Skeletal muscle satellite cell (primary cell): ENCODE data around the gene CDK19. TPM values are rescaled to one million over a fixed set of nuclear protein-coding genes. Genes with fewer than 3 reads are reported as not detected.
A peak's percentile ranks its signal among the peaks of the same experiment; 100 is the strongest.

ENCODE experiments used
- H3K27me3 ChIP-seq: 2 replicates; pipeline ENCODE4 v1.7.0; 2013; ENCODE audit warnings: low read length; ENCODE audit not compliant: control insufficient read depth, insufficient read depth
- H3K36me3 ChIP-seq: 2 replicates; pipeline ENCODE4 v1.7.0; 2013; ENCODE audit warnings: mild to moderate bottlenecking, control low read depth, low read length; ENCODE audit not compliant: insufficient read depth
- H3K4me1 ChIP-seq: 2 replicates; pipeline ENCODE4 v1.7.0; 2013; ENCODE audit warnings: low read length; ENCODE audit not compliant: control insufficient read depth, insufficient read depth
- H3K4me2 ChIP-seq: 2 replicates; pipeline ENCODE4 v1.7.0; 2013; ENCODE audit warnings: mild to moderate bottlenecking, low read length
- H3K4me3 ChIP-seq: 2 replicates; pipeline ENCODE4 v1.7.0; 2013; ENCODE audit warnings: low read length
- H3K9ac ChIP-seq: 2 replicates; pipeline ENCODE4 v1.7.0; 2013; ENCODE audit warnings: mild to moderate bottlenecking, low read depth, low read length, moderate library complexity
- H3K9me3 ChIP-seq: replicated peaks from 2 replicates; pipeline ENCODE4 v1.7.0; 2013; ENCODE audit warnings: mild to moderate bottlenecking, control low read depth, low read length
- small RNA-seq: library from RNA; depleted of rRNA; stranded (forward); fragments of <200 nt; gene quantifications from one replicate; pipeline ENCODE3, GENCODE V24; 2012

The CDK19 gene

DNA sequence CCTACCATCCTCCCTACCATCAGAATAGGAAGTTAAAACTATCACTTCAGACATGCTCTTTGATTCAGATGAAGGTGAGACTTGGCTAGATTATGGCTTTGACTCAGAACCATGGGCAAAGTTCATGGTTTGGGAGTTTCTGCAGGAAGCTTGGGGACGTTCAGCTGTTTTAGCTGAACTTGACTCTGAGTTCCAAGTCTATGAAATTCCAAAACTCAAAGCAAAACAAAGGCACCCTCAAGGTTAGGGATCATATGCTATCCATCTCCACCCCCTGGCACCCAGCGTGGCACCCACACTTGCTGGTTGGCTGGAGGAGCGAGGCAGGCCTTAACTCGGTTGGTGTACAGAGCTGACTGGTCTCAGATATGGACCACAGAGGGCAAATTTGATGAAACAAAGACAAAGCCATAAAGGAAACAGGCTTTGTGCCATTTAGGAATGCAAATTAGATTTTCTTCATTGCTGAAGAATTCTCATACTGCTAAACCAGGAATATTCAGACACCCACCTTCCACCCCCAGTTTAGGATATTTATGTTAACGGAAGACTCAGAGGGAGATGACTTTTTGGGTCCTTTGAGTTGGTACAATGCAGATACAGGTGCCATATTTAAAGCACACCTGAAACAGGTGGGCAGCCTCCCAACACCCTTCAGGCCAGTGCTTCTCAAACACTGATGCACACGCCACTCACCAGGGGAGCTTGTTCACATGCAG is 250.4 kb downstream of the CDK19 start:
- Histone ChIP-seq H3K27me3 (no peaks in the 10 kb centered on the region), H3K36me3 (no peaks in the 10 kb centered on the region), H3K4me3 (no peak overlapping the region), H3K4me2 (no peak overlapping the region), H3K9me3 (no peaks in the 10 kb centered on the region), H3K9ac (no peak overlapping the region), H3K4me1 (peaks cover 7% of the 10 kb centered on the region)

DNA sequence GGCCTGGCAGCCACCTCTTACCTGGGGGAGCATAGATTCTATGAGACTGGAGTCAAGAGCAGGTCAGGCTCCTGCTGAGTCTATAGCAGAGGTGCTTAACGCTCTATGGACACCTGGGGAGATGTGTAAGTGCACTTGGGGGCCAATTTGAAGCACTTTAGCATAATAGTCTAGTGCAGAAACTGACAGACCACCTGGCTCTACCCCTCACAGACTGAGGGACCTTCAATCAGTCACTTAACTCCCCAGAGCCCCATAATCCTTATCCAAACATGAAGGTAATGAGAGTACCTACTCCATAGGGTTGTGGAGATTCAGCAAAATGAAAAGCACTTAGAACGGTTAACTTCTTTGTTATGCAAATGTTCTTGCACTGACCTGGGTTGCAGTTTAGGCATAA is 251.6 kb downstream of the CDK19 start:
- no peak overlapping the region for H3K9ac ChIP-seq

DNA sequence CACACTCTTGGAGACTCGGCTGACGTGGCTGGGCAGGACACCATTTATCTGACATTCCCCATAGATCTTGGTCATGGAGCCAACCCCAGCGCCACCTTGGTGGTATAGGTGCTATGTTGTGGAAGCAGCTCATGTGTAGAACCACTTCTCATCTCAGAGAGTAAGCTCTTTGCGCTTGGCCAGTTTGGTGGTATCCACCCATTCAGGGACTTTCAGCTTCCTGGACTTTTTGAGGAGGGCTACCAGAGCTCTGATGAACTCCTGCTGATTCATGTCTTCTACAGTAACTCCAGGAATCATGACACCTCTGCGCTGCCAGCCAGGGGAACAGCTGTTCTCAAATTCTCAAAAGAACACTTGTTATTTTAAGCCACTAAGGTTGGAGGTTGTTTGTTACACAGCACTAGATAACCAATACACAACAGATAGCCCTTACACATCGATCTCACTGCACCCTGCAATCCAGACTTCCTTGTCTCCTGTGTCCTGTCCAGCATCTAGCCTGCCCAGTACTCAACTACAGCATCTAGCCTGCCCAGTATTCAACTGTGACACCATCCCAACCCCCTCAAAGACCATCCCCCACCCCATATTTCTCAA is 252.9 kb downstream of the CDK19 start:
- no peak overlapping the region for H3K4me2 ChIP-seq

More for the DNA sequence above, 251.6 kb downstream of the CDK19 start:
- Histone ChIP-seq H3K4me2 (no peak overlapping the region), H3K9me3 (peaks cover 3% of the 10 kb centered on the region), H3K27me3 (no peaks in the 10 kb centered on the region), H3K36me3 (no peaks in the 10 kb centered on the region), H3K4me3 (no peak overlapping the region), H3K4me1 (peaks cover 7% of the 10 kb centered on the region)

DNA sequence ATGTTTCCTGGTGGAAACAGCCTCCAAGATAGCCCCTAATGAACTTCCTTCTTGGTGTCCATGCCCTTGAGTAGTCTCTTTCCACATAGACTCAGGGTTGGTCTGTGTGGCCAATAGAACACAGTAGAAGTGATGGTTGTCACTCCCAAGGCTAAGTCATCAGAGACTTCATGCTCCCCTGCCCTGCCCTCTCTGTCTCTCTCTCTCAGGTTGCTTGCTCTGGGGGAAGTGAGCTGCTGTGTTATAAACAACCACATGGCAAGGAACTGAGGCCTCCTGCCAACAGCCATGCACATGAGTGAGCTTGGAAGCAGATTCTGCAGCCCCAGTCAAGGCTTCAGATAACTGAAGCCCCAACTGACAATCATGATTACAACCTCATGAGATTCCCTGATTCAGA is 253.6 kb downstream of the CDK19 start:
- H3K4me1 ChIP-seq = peaks cover 6% of the 10 kb centered on the region
- H3K27me3 ChIP-seq = no peaks in the 10 kb centered on the region
- H3K4me3 ChIP-seq = no peak overlapping the region
- H3K4me2 ChIP-seq = no peak overlapping the region
- H3K36me3 ChIP-seq = no peaks in the 10 kb centered on the region
- H3K9me3 ChIP-seq = peaks cover 3% of the 10 kb centered on the region
- no peak overlapping the region for H3K9ac ChIP-seq

More for the DNA sequence above, 252.9 kb downstream of the CDK19 start:
- no peak overlapping the region for H3K4me3 ChIP-seq
- H3K9ac ChIP-seq = no peak overlapping the region
- H3K4me1 ChIP-seq = peaks cover 7% of the 10 kb centered on the region
- peaks cover 3% of the 10 kb centered on the region for H3K9me3 ChIP-seq
- H3K36me3 ChIP-seq = no peaks in the 10 kb centered on the region
- H3K27me3 ChIP-seq = no peaks in the 10 kb centered on the region

DNA sequence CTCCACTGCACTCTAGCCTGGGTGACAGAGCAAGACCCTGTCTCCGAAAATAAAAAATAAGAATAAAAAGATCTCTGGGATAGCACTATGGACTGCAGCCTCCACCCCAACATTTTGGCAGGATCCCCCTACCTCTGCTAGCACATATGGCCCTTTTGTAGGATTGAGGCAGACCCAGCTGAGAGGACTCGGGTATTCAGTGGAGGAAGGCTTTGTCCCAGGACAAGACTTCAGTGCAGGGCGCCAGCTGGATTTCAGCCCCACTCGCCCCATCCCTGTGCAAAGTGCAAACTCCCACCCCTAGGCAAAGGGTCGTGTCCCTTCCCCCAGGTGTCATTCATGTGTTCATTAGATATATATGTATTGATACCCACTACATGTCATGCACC is 254.3 kb downstream of the CDK19 start:
- Histone ChIP-seq H3K9me3 (peaks cover 3% of the 10 kb centered on the region), H3K4me3 (no peak overlapping the region), H3K4me2 (no peak overlapping the region), H3K9ac (no peak overlapping the region), H3K27me3 (no peaks in the 10 kb centered on the region), H3K36me3 (no peaks in the 10 kb centered on the region), H3K4me1 (no peaks in the 10 kb centered on the region)

DNA sequence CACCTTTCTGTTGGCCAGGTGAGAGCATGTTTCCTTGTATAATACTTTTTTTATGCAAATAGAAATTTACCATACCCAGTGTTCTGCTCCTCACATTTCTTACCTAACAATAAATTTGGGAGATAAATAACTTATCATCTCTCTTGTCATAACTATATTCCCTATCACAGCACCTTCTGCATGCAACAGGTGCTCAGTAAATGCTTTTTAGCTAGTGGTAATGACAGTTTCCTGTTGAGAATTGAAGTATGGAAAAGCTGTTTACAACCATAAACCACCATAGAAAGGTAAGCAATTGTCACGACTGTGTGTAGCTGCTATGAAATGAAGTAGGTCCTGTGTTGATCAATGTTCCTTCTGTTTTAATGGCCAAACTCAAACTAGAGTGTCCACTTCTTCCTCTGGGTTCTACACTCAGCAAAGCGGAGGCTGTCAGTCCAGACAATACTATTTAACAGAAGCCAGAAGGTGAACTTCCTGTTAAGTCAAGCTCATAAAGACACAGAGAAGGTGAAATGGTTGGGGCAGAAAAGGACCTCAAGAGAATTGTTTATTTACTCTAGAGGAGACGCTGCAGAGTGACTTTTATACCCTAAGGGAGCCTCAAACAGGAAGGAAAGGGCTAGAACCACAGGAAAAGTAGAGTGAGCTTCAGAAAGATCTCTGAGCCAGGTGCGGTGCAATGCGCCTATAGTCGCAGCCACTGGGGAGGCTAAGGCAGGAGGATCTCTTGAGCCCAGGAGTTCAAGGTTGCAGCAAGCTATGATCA is 254.8 kb downstream of the CDK19 start:
- Histone ChIP-seq H3K9ac (no peak overlapping the region), H3K4me1 (no peaks in the 10 kb centered on the region), H3K4me2 (no peak overlapping the region), H3K4me3 (no peak overlapping the region), H3K27me3 (no peaks in the 10 kb centered on the region), H3K36me3 (no peaks in the 10 kb centered on the region), H3K9me3 (peaks cover 3% of the 10 kb centered on the region)

Small RNA genes within 50 kb of the gene (small RNA-seq; reads per million reads assigned to genes)
- gene RNU6-1115P (not detected), gene RNU6-957P (not detected), gene SNORA40C (0.91 reads per million, percentile 25 among the genes with 10 or more reads in this experiment)
